COLO668 (cell line): ENCODE results near the gene DENND1B.

Experiments used
- DNase-seq: peaks from one replicate; lab custom pipeline; 2025; ENCODE audit not compliant: unreplicated experiment; lab: John Stamatoyannopoulos, UW

The DENND1B gene

DNA sequence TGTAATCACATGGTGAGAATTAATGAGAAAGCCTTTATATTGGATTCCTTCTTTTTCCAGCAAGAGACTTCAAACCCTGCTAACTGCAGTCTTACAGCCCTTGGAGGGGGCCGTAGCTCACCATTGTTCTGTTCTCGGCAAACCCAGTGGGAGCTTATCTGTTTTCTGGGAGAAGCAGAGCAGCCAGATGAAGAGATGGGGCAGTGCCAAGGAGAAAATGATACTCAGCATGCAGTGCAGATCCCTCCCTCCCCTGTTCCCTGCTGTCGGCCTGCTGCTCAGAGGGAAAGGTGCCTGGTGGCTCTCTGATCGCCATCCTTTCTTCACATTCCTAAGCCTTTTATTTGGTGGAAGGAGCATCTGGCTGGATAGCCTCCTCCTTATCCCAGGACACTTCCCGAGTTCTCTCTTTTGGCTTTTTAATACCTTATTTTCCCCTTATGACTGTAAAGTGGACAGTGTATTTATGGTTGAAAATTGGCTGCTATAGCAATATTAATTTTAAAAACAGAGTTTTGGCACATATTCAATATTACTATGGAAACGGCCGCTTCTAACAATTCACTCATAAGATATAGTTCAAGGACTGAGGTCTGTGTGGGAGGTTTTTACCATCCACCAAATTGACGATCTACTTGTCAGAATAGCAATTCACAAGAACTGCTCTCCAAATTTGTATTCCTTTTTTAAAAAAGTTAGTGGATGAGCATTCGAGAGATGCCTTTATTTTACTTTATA lies 303.9 kb downstream of the DENND1B start:
- no peak for DNase-seq

DNA sequence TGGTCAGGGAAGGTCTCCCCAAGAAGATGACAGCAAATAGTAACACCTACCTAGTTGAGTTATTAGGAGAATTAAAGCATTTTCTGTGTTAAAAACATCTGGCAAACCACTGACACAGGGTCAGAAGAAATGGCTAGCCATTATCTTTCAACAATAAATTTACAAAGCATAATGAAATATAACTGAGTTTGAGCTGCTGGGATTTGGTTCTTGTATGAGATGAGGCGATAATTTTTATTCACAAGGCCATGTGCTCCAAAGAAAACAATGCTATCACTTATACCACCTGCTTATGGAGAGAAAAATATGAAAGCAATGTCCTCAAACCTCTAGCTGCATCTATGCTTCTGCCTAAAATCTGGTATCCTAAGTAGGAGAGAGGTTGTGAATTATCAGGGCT lies 304.9 kb downstream of the DENND1B start:
- no peak for DNase-seq

DNA sequence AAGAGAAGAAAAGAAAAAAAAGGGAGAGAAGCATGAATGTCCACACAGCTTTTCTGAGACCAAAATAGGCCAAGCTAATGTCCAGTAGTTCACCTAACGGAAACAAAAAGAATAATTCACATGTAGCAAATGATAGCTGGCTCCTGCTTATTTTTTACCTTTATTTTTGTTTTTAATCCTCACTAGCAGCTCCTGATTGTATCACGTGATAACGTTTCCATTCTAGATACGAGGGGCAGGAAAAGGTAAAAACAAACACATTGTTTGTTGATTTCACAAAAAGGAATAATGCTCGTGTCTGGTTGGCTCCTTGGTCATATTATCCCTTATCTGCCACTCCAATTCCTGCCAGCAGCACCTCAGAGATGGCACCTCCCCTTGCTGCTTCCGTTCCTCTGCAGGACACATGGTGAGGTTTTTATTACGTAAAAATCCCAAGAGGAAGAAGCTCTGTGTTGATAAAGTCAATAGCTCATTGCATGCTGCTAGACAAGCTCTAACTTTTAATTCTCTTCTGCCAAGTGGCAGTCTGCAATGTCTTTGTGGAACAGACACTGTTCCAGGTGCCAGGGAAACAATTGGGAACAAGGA lies 305.6 kb downstream of the DENND1B start:
- DNase-seq, result no peak

DNA sequence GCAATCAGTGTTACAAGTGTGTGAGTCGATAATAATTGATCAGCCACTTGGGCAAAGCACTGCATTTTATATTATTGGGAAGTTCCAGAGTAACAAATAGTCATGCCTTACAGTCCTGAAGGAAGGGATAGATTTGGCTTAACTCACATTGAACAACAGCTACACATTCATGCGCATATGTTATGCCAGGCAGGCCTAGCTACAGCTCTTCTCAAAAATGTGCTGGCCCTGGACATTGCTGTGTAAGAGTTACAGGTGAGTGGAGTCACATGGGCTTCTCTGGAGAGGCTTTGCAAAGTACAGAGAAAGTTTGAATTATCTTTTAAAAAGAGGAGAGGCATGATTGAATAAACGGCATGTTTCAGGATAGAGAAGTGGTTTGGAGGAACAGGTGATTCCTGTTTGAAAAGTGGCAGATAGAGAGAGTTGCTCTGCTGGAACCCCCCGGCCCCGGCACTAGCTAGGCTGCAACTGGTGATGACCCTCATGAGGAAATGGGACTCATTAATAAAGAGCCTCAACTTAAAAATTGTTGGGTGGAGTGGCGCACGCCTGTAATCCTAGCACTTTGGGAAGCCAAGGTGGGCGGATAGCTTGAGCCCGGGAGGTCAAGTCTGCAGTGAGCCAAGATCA lies 306.6 kb downstream of the DENND1B start:
- no peak for DNase-seq

DNA sequence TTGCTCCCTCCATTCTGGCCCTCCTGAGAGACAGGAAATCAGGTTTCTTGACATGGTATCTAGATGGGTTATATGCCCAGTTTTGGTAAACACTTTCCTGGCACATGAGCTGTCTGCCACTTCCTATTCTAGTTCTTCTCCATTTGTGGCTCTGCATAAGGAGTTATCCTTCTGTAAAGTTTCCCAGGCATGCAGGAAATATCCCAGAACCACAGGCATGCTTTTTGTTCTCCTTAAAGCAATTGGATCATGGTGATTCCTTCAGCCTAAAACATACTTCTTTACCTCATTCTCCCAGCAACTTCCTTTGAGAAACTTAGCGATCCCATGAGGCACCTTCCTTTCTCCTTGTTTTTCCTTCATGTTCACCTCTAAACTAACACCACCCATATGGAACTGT lies 307.4 kb downstream of the DENND1B start:
- DNase-seq, result no peak

DNA sequence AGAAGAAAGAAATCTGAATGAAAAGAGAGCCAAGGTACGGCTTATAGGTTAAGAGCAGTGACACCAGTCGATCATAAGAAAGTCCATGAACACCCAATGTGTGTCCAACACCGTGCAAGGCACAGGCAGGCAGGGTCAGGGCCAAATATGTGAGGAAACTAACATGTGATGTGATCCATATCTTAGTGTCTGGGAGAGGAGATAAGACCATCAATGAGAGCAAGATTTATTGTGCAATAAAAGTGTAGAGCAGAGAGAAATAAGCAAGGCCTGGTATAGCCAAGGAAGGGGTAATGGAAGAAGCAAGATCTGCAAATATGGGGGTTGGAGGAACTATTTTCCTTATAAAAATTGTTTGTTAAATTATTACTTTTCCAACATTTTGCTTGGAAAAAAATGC lies 308.5 kb downstream of the DENND1B start:
- no peak for DNase-seq

DNA sequence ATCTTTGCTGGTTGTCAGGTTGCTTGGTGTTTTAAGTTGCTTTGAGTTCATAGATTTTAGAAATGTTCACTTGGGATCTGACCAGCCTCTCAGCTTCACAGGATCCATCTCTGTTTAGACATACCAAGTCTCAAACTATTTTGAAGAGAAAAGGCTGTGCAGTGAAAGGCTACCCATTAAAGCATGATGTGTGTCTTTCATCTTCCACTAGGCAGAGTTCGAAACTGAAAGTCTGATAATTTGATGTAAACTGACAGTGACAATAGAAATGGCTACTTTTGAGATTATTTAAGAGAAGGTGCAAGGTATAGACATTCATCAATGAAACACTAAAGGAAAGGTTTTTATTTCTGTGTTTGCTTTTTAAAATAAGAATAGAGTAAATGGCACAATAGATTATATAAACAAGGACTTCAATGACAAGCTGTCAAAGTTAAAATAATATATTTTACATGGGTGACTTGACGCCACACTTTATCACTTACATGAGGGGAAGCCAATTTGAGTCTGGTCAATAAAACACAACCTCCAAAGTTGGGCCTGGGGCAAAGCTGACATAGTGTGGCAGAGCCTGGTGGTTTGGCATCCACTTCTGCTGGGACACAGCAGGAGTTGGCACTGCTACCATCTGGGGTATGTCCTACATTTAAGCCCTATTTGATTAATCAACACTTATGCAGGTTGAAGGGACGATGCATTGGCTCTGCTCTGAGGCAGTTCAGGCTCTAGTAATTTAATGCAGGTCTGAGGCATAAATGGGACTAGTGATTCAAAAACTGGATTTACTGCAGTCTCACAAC lies 309.6 kb downstream of the DENND1B start:
- peak; percentile 11 for DNase-seq

DNA sequence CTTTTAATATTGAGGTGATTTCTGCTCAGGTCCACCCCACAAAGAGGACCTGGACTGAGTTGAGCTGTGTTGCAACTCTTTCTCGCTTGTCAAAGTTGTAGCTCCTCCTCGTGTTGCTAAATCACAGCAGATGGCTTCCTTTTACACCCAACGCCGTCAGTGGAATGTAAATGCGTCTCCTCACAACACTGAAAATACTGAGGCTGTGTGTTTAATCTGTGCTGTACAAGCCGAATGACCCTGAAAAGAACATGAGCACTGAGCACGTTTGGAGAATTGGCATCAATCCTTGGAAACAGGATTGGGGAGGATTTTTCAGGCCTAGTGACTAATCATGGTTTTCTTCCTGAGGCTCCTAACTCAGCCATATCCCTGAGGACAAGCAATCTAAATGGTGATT lies 311.2 kb downstream of the DENND1B start:
- DNase-seq, result no peak

DNA sequence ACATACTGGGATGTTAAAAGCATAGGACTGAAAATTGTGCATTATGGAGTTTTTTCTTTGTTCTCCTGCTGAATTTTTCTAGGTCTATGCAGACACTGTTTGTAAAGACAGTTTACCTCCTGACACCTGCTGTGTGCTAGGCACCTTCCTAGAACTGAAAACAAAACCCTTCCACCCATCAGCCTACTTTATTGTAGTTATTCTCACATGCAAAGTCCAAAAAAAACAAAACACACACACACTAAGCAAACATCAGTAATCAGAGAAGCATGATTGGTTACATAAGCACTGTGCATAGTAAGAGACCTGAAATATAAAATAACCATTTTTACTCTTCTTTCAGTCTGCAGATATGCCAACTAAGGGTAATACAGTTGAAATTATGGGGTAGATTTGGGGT lies 312.1 kb downstream of the DENND1B start:
- peak; percentile 22 for DNase-seq

DNA sequence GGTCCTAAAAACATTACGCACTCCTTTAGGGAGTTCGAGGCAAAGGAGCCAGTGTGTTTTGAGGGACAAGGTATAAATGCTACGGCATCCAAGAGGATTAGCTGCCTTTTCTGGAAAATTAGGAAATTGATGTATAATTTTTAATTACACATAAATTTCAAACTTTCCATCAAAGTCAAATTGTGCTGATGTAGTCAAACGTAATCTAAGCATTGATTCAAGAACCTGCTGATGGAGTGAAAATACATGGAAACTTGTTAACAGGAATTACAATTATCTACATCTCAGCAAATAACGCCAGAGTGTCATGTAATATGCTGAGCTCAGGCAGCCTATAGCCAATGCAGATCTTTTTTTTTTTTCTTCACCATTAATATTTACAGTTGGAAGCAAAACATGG lies 312.7 kb downstream of the DENND1B start:
- no peak for DNase-seq
